ENCODE results near the gene PKHD1.
A peak's percentile ranks its signal among the peaks of the same experiment; 100 is the strongest.

PKHD1 gene

GRCh38 chr6:51841626-51842025, 245.8 kb downstream of the PKHD1 start:
- in situ Hi-C loops (cut with HindIII; ENCODE audit: low pct_unique_long_range_greater_than_20kb, low sequenced_read_pairs): no loop called here
- DNase-seq (ENCODE audit: low read depth in 1 of 2, low spot score in 1 of 2): no peak
- TF ChIP-seq JUND (IDR thresholded peaks at IDR 0.05; ENCODE audit: low read depth): no peak

- no peak for DNase-seq (ENCODE audit: low read depth in 1 of 2, low spot score in 1 of 2)
- TF ChIP-seq JUND (IDR thresholded peaks at IDR 0.05; ENCODE audit: low read depth): no peak
- in situ Hi-C loops (cut with HindIII; ENCODE audit: low pct_unique_long_range_greater_than_20kb, low sequenced_read_pairs): no loop called here
These were observed 247.6 kb downstream of the PKHD1 start for GRCh38 chr6:51839726-51840374.

- DNase-seq (ENCODE audit: low read depth in 1 of 2, low spot score in 1 of 2): no peak
- no peak for TF ChIP-seq JUND (IDR thresholded peaks at IDR 0.05; ENCODE audit: low read depth)
- in situ Hi-C loops (cut with HindIII; ENCODE audit: low pct_unique_long_range_greater_than_20kb, low sequenced_read_pairs): no loop called here
These were observed 256.7 kb downstream of the PKHD1 start for GRCh38 chr6:51830666-51831065.

- no peak for TF ChIP-seq JUND (IDR thresholded peaks at IDR 0.05; ENCODE audit: low read depth)
- in situ Hi-C loops (cut with HindIII; ENCODE audit: low pct_unique_long_range_greater_than_20kb, low sequenced_read_pairs): no loop called here
- no peak for DNase-seq (ENCODE audit: low read depth in 1 of 2, low spot score in 1 of 2)
These were observed 259.8 kb downstream of the PKHD1 start for GRCh38 chr6:51827580-51827979.

- no peak for DNase-seq (ENCODE audit: low read depth in 1 of 2, low spot score in 1 of 2)
- no peak for TF ChIP-seq JUND (IDR thresholded peaks at IDR 0.05; ENCODE audit: low read depth)
- in situ Hi-C loops (cut with HindIII; ENCODE audit: low pct_unique_long_range_greater_than_20kb, low sequenced_read_pairs): no loop called here
These were observed 262.5 kb downstream of the PKHD1 start for GRCh38 chr6:51824940-51825339.

GRCh38 chr6:51820555-51820954, 266.9 kb downstream of the PKHD1 start:
- in situ Hi-C loops (cut with HindIII; ENCODE audit: low pct_unique_long_range_greater_than_20kb, low sequenced_read_pairs): no loop called here
- no peak for TF ChIP-seq JUND (IDR thresholded peaks at IDR 0.05; ENCODE audit: low read depth)
- DNase-seq (ENCODE audit: low read depth in 1 of 2, low spot score in 1 of 2): no peak

GRCh38 chr6:51818520-51819022, 268.8 kb downstream of the PKHD1 start:
- in situ Hi-C loops (cut with HindIII; ENCODE audit: low pct_unique_long_range_greater_than_20kb, low sequenced_read_pairs): no loop called here
- DNase-seq (ENCODE audit: low read depth in 1 of 2, low spot score in 1 of 2): no peak
- no peak for TF ChIP-seq JUND (IDR thresholded peaks at IDR 0.05; ENCODE audit: low read depth)

GRCh38 chr6:51817832-51818231, 269.6 kb downstream of the PKHD1 start:
- in situ Hi-C loops (cut with HindIII; ENCODE audit: low pct_unique_long_range_greater_than_20kb, low sequenced_read_pairs): no loop called here
- DNase-seq (ENCODE audit: low read depth in 1 of 2, low spot score in 1 of 2): no peak
- no peak for TF ChIP-seq JUND (IDR thresholded peaks at IDR 0.05; ENCODE audit: low read depth)

GRCh38 chr6:51814418-51814817, 273.0 kb downstream of the PKHD1 start:
- in situ Hi-C loops (cut with HindIII; ENCODE audit: low pct_unique_long_range_greater_than_20kb, low sequenced_read_pairs): no loop called here
- TF ChIP-seq JUND (IDR thresholded peaks at IDR 0.05; ENCODE audit: low read depth): no peak
- peak in 1 of 2 experiments; percentile 10 for DNase-seq (ENCODE audit: low read depth in 1 of 2, low spot score in 1 of 2)

GRCh38 chr6:51813904-51814303, 273.5 kb downstream of the PKHD1 start:
- in situ Hi-C loops (cut with HindIII; ENCODE audit: low pct_unique_long_range_greater_than_20kb, low sequenced_read_pairs): no loop called here
- DNase-seq (ENCODE audit: low read depth in 1 of 2, low spot score in 1 of 2): no peak
- no peak for TF ChIP-seq JUND (IDR thresholded peaks at IDR 0.05; ENCODE audit: low read depth)

GRCh38 chr6:51812231-51812630, 275.2 kb downstream of the PKHD1 start:
- in situ Hi-C loops (cut with HindIII; ENCODE audit: low pct_unique_long_range_greater_than_20kb, low sequenced_read_pairs): no loop called here
- no peak for DNase-seq (ENCODE audit: low read depth in 1 of 2, low spot score in 1 of 2)
- no peak for TF ChIP-seq JUND (IDR thresholded peaks at IDR 0.05; ENCODE audit: low read depth)

- TF ChIP-seq JUND (IDR thresholded peaks at IDR 0.05; ENCODE audit: low read depth): no peak
- no peak for DNase-seq (ENCODE audit: low read depth in 1 of 2, low spot score in 1 of 2)
- in situ Hi-C loops (cut with HindIII; ENCODE audit: low pct_unique_long_range_greater_than_20kb, low sequenced_read_pairs): no loop called here
These were observed 281.9 kb downstream of the PKHD1 start for GRCh38 chr6:51805517-51805916.

- no peak for DNase-seq (ENCODE audit: low read depth in 1 of 2, low spot score in 1 of 2)
- in situ Hi-C loops (cut with HindIII; ENCODE audit: low pct_unique_long_range_greater_than_20kb, low sequenced_read_pairs): no loop called here
- no peak for TF ChIP-seq JUND (IDR thresholded peaks at IDR 0.05; ENCODE audit: low read depth)
These were observed 286.8 kb downstream of the PKHD1 start for GRCh38 chr6:51800603-51801002.

GRCh38 chr6:51793393-51793792, 294.0 kb downstream of the PKHD1 start:
- in situ Hi-C loops (cut with HindIII; ENCODE audit: low pct_unique_long_range_greater_than_20kb, low sequenced_read_pairs): no loop called here

More at GRCh38 chr6:51793393-51793792, 294.0 kb downstream of the PKHD1 start:
- DNase-seq (ENCODE audit: low read depth in 1 of 2, low spot score in 1 of 2): no peak
- no peak for TF ChIP-seq JUND (IDR thresholded peaks at IDR 0.05; ENCODE audit: low read depth)
